ENCODE results near the gene TMEM59L.

DNA sequence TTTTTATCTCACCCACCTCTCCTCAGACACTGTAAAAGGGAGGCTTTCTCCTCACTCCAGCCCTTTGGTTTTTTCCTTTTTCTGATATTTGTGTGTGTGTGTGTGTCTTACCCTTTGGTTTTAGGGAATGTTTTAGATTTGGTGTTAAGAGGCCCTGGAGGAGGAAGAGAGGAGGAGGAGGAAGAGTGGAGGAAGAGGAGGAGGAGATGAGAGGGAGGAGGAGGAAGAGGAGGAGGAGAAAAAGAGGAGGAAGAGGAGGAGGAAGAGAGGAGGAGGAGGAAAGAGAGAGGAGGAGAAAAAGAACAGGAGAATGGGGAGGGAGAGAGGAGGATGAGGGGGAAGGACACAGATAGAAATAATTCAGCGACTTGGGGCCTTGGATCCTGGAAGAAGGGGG is 34.7 kb downstream of the TMEM59L start:
- TF ChIP-seq POLR2A (IDR thresholded peaks at IDR 0.05), result no peak
- no peak for TF ChIP-seq CTCF (IDR thresholded peaks at IDR 0.05)
